C4-2B (cell line): ENCODE measurements around the gene NDRG3.

Experiments used
- H3K27ac ChIP-seq: fragments of 450-650 bp; 2 replicates; pipeline ENCODE4 v1.5.1; 2017
- CTCF ChIP-seq: fragments of 450-650 bp; conservative IDR thresholded peaks from 2 replicates; pipeline ENCODE4 v1.5.1; 2017; ENCODE audit warnings: mild to moderate bottlenecking
- ZFX ChIP-seq: fragments of 450-650 bp; IDR thresholded peaks from 2 replicates; pipeline ENCODE4 v1.6.1; 2017

NDRG3 gene

GRCh38 chr20:36656733-36657132 lies 89.2 kb downstream of the NDRG3 start:
- H3K27ac ChIP-seq, result no peak overlapping the region
- no peak for TF ChIP-seq ZFX
- TF ChIP-seq CTCF, result no peak

DNA sequence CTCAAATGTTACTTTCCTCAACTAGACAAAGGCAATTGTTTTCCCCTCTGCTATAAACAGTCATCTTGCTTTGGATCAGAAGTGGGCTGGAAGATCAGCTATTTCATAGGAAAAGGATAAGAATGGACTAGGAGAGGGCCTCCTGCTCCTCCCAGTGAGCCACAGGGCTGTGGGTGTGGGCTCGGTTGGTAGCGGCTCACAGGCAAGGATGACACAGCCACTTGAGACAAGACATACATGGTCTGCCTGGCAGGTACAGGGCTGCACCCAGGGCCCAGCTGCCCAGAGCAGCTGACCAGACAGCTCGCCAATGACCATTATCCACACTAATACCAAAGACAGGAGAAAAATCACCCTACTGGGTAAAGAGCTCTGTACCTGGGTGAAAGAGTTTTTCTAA lies 90.9 kb downstream of the NDRG3 start:
- no peak for TF ChIP-seq ZFX
- TF ChIP-seq CTCF, result no peak
- H3K27ac ChIP-seq, result no peak overlapping the region

DNA sequence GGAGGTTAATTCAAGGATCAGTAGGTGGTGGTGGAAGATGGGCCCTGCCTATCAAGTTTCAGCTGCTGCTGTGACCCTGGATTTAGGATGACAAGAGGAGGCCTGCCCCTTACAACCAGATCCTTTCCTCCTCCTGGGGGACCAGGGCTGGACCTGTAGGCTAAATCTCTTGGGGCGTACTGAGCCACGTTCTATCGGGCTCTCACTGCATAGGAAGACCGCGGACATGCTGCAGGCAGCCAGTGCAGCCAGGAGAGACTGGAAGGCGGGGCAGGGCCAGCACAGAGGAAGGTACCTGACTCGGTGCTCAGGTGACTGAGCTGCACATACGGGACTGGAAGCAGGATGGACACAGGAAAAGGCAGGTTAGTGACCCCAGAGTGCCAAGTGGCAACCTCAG lies 91.4 kb downstream of the NDRG3 start:
- no peak overlapping the region for H3K27ac ChIP-seq
- TF ChIP-seq CTCF (no peak), ZFX (no peak)

- H3K27ac ChIP-seq, result no peak overlapping the region
- TF ChIP-seq ZFX, result no peak
- TF ChIP-seq CTCF, result no peak
Measured at GRCh38 chr20:36653456-36653855, 92.4 kb downstream of the NDRG3 start.

DNA sequence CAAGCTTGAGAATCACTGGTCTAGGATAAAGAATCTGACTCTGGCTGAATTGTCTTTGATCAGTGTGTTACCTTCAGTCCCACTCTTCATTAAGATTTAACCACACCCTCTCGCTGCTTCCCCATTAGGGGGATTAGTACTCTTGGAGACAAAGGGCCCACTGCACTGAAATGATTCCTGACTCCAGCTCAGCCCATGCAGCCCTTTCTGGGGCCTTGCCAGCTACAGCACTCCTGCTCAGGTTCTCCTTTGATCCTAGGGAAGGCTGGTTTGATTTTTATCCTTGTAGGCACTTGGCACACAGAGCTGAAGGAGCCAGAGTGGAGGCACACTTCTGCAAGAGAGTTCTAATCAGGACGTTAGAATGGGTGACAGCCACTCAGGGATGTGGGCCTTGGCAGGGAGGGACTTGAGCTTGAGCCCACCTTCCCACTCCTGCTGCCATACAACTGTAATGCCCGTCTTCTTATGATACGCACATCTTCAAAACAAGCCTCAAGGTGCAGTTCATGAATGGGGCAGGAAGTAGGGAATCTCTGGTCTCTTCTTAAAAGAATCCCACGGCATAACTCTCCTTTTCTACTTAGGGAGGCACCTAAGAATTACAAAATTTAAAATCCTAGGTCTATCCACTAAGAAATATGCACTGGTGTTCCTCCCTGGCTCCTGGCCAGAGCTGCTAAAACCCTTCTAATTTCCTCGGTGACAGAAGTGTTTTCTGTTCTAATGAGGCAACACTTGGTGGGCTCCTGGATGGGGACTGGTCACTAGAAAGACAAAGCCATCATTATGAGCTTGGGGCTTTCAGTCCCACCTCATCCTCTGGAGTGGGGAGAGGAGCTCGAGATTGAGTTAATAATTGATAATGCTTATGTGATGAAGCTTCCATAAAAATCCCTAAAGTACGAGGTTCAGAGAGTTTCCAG lies 98.4 kb downstream of the NDRG3 start:
- TF ChIP-seq ZFX (no peak), CTCF (no peak)
- no peak overlapping the region for H3K27ac ChIP-seq

GRCh38 chr20:36646678-36647077 lies 99.2 kb downstream of the NDRG3 start:
- H3K27ac ChIP-seq, result no peak overlapping the region

More at GRCh38 chr20:36646678-36647077, 99.2 kb downstream of the NDRG3 start:
- TF ChIP-seq CTCF (no peak), ZFX (no peak)
